Hematopoietic multipotent progenitor cell treated with erythropoietin and hydrocortisone succinate and interleukin-3 and kit ligand, for 17 days (in vitro differentiated cells): ENCODE measurements around the gene CLSTN2.

ENCODE experiments used
- DNase-seq: peaks from one replicate; pipeline ENCODE4 v3.0.0-alpha.2; 2015; ENCODE audit warnings: low spot score

Gene CLSTN2

DNA sequence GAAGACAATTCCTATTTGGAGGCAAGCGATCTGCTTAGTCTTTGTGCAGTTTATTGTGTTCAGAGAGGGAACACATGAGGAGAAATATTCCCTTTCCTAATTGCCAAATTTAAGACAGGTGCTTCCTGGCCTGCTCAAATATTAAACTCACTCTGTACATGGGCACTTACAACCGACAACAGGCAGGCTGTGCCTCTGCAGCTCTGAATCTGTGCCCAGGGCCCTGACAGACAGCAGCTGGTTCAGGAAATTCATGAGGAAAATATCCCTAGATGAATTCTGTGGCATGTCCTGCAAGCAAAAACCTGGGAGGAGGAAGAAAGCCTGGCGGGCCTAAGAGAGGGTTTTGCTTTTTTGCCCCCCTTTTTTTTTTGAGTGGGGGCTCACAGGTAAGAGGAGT lies 573.6 kb downstream of the CLSTN2 start:
- DNase-seq: no peak

- DNase-seq: no peak
Measured at GRCh38 chr3:140509534-140509933, 574.5 kb downstream of the CLSTN2 start.

DNA sequence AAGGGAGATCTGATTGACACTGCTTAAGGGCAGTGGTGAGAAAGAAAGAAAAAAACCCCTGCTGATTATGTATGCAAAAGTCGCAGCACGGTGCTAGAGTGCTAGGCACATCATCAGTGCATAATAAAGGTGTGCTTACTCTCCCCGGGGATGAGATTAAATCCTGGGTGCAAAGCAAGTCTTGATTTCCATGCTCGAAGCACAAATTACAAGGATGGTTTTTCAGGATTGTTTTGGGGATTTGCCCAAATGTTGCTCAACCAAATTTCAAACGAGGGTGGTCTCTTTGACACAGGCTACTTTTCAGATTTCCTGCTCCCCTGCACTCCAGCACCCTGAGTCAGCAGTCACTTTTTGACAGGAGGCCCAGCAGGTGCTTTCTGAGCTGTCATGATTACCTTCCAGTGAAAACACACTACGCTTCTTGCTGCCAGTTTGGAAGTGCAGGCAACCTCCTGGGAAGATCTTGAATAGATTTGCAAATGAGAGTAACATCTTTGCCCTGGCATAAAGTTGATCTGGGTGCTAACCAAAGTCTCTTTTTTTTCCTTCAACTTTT lies 575.4 kb downstream of the CLSTN2 start:
- DNase-seq: no peak

DNA sequence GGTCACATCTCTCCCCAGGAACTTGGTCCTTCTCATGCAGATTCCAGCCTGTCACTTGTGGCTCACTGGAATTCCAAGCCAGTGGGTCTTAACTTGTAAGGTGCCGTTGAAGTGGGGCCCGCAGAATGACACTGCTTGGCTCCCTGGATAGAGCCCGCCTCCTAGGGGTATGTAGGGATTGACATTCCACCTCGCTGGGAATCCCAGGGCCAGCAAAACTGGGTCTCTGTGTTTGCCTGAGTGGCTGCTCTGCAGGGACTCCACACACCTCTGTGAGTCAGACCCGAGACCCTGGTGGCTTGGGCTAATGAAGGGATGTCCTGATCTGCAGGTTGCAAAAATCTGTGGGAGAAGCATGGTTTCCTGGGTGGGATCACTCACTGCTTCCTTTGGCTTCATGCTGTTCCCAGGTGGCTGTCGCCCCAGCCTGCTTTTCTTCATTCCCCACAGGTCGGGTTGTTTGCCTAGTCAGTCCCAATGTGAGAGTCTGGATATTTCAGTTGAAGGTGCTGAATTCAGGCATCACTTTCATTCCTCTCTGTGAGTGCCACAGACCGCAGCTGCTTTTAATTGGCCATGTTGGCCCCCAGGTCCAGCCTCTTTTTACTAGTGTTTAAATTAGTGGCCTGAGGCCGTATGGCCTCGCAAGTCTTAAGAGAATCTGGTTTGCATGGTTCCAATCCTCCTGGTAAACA lies 586.9 kb downstream of the CLSTN2 start:
- DNase-seq: no peak

DNA sequence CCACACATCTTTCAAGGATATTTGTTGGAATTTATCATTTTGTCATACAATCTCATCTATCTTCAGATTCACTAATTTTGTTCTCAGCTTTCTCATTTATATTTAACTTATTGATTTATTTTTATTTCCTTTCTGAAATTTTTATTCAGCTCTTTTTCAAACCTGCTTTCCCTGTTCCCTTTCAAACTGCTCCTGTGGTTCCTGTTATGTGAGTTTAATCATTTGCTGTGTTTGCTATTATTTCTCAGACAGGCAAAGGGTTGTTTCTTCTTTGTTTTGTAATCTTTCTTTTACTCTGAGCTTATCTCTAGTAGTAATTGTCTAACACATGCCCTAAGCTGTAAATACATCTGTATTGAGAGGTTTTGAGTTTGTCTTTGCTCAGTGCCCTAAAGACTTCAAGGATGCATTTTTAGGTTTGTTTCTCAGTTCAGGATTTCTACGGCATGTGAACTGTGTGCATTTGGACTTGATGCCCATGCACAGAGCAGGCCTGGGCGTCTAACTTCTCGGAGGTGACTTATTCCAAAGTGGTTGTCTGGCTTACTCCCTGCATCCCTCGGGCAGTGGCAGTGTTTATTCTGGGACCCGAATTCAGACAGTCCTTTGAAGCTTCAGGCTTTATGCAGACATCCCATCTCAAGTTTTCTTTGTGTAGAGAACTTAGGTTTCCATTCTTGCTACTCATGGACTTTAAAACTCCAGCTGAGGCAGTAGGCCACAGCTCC lies 587.8 kb downstream of the CLSTN2 start:
- DNase-seq: no peak

DNA sequence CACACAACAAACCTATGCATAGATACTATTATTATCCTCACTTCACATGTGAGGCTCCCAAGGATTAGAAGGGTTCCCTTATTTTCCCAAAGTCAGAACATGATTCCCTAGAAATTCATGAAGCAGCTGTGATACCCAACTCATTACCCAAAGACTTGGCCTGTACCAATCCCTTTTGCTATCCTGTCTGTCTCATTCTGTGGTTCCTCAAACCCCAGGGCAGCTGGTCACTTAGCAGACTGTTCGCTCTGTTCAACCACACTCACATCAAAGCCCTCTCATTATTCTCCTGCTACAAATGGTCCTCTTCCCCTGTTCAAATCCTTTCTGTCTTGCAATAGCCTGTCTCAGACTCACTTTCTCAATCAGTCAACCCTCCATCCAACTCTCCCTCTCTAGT lies 588.6 kb downstream of the CLSTN2 start:
- no peak for DNase-seq

DNA sequence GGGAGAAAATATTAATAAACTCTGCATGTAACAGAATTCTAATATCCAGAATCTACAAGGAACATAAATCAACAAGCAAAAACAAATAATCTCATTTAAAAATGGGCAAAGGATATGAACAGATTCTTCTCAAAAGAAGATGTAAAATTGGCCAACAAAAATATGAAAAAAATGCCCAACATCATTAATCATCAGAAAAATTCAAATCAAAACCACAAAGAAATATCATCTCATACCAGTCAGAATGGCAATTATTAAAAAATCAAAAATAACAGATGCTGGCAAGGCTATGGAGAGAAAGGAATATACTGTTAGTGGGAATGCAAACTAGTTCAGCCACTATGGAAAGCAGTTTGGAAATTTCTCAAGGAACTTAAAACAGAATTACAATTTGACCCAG lies 592.2 kb downstream of the CLSTN2 start:
- no peak for DNase-seq

GRCh38 chr3:140529096-140529495 lies 594.1 kb downstream of the CLSTN2 start:
- DNase-seq: no peak

- no peak for DNase-seq
Measured at GRCh38 chr3:140529558-140529957, 594.6 kb downstream of the CLSTN2 start.

- no peak for DNase-seq
Measured at GRCh38 chr3:140530131-140530530, 595.1 kb downstream of the CLSTN2 start.

- no peak for DNase-seq
Measured at GRCh38 chr3:140530603-140531002, 595.6 kb downstream of the CLSTN2 start.

- DNase-seq: no peak
Measured at GRCh38 chr3:140532793-140533330, 597.9 kb downstream of the CLSTN2 start.

DNA sequence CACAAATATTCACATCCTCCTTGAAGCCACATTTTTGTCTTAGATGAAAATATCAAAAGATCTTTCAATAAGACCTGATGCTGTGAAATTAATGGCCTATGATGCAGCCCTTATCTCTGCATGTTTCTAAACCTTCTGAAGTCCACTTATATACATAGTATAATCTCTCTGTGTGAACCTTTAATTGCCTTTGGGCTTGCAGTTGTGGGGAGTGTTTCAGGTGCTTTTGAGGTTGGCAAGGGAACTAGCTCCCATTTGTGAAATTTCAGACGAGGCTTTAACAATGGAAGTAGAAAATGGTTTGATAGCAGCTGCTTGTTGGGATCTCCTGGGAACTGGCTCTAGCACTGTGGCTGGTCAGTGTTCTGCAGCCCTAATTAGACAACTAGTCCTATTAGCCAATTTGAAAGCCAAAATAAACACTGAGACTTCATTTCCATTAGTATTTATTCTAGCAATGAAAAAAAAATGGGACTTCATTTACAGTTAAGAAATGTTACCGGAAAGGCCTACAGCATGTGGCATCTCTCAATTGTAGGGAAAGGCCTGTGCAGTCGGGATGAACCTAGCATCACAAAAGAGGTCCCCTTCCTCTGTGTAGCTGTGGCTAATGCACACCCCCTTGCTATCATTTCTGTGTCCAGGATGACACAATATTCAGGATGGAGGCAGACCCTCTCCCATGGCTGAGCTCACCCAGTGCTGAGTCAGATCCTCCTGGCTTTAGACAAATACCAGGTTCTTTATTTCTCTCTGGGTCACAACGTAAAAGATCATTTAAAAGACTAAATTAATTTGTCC lies 602.1 kb downstream of the CLSTN2 start:
- no peak for DNase-seq

GRCh38 chr3:140537727-140538082 lies 602.7 kb downstream of the CLSTN2 start:
- DNase-seq: no peak

DNA sequence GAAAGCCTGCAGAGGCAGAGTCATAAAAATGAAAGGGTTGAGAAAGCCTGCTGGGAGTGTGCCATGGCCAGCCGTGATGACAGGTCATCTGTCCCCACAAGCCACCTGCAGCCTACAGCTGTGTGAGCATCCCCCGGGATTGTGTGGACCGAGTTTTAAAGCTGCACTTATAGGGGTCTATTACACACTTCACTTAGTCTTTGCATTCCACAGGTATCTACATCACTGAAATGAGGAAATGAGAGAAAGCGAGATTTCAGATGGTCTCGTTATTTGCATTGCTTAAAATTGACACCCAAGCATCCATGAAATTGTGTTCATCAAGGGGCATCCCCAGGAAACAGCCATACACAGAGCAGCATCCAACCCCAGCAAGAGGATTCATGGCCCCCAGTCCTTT lies 605.3 kb downstream of the CLSTN2 start:
- DNase-seq: no peak

DNA sequence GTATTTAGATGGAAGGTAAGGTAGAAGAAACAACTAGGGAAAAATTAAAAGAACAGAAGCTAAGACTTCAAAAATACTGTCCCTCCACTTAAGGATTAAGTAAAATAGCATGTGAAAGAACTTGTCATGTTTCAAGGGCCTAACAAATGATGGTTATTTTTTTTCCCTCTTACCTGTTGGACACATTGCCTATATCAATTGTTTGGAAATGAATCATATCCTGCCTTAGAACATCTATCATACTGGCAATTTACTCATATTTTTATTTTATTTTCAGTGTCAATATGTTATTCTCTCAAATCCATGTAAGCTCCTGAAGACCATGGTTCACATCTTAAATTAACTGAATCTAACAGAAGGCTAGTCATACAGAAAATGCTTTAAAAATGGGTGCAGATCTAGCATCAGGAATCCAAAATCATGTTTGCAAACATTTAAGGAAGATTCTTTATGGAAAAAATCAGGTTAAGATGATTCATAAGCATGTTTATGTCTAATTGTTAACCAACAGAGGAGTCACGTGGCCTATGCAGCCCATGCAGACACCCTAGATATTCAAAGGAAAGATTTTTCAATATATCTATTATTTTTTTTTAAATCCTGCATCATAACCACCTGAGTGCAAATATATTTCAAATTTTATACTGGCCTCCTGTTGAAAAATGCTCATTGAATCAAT lies 607.1 kb downstream of the CLSTN2 start:
- DNase-seq: no peak

- no peak for DNase-seq
Measured at GRCh38 chr3:140545197-140545596, 610.2 kb downstream of the CLSTN2 start.

DNA sequence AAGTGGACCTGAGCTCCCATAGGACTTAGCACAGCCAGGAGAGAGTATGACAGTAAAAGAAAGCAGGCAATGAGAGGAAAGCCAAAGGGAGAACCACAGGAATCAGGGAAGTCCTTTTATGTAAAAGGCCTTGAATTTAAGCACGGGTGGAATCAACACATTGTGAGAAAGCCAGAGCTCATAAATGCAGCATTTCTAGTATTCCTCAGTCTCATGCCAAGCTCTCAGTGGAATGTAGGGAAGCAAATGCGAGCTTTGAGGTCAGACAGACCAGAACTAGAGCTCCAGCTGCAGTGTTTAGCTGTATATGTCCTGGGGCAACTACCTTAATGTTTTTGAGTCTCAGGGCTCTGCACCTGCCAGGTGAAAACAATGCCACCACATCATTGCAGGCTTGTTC lies 610.8 kb downstream of the CLSTN2 start:
- DNase-seq: no peak

GRCh38 chr3:140546649-140547048 lies 611.7 kb downstream of the CLSTN2 start:
- DNase-seq: no peak

- DNase-seq: no peak
Measured at GRCh38 chr3:140552403-140552802, 617.4 kb downstream of the CLSTN2 start.

- DNase-seq: no peak
Measured at GRCh38 chr3:140552898-140553297, 617.9 kb downstream of the CLSTN2 start.

- no peak for DNase-seq
Measured at GRCh38 chr3:140553591-140553990, 618.6 kb downstream of the CLSTN2 start.
